Upper lobe of left lung (tissue), 6 donors: ENCODE results near the gene TMUB1. TPM values are rescaled to one million over a fixed set of nuclear protein-coding genes. Genes with fewer than 3 reads are reported as not detected.

ENCODE experiments used
- ATAC-seq, 2 donors: fragments of 200-7000 bp; cut with Tn5 transposase; one replicate each; pipeline ENCODE4 v1.9.1; 2022; ENCODE audit warnings: mild to moderate bottlenecking in 2 of 2, moderate library complexity in 2 of 2; ENCODE audit not compliant: low FRiP score in 2 of 2
- DNase-seq, 2 donors: peaks; one replicate each; pipeline ENCODE4 v3.0.0-alpha.2; 2019 to 2020
- H3K27ac ChIP-seq, 4 donors: fragments of 200-600 bp; sonication (generic); one replicate each; pipeline ENCODE4 v1.5.1; 2016 to 2019
- H3K27me3 ChIP-seq, 4 donors: fragments of 200-600 bp; sonication (generic); one replicate each; pipeline ENCODE4 v1.5.1; 2017 to 2019
- H3K36me3 ChIP-seq, 4 donors: fragments of 200-600 bp; sonication (generic); one replicate each; pipeline ENCODE4 v1.5.1; 2016 to 2019
- H3K4me1 ChIP-seq, 4 donors: fragments of 200-600 bp; sonication (generic); one replicate each; pipeline ENCODE4 v1.5.1; 2018 to 2019
- H3K4me3 ChIP-seq, 4 donors: fragments of 200-600 bp; sonication (generic); one replicate each; pipeline ENCODE4 v1.5.1; 2017 to 2019; ENCODE audit warnings: mild to moderate bottlenecking in 2 of 4, moderate library complexity in 1 of 4
- H3K9me3 ChIP-seq, 4 donors: fragments of 200-600 bp; sonication (generic); one replicate each; pipeline ENCODE4 v1.5.1; 2018 to 2019
- EP300 ChIP-seq, 4 donors: sonication (generic); formaldehyde crosslinking; IDR thresholded peaks; one replicate each; pipeline ENCODE4 v1.5.1; 2017; ENCODE audit warnings: antibody characterized with exemption in 4 of 4, control low read depth in 2 of 4
- POLR2A ChIP-seq, 4 donors: fragments of 450-650 bp; IDR thresholded peaks; one replicate each; pipeline ENCODE4 v1.5.1; 2016 to 2017; ENCODE audit warnings: antibody characterized with exemption in 4 of 4, mild to moderate bottlenecking in 2 of 4
- POLR2AphosphoS5 ChIP-seq, 2 donors: sonication (generic); formaldehyde crosslinking; IDR thresholded peaks; one replicate each; pipeline ENCODE4 v1.5.1; 2017; ENCODE audit warnings: antibody characterized with exemption in 2 of 2
- WGBS, 2 donors: methylation state at CpG; one replicate each; pipeline ENCODE4 v1.1.5; 2017 to 2018; 5-methylcytosine and 5-hydroxymethylcytosine counted together
- total RNA-seq, 6 donors: library from RNA; depleted of rRNA in 4 of 6; stranded (reverse); fragments of >200 nt in 4 of 6; gene quantifications; one replicate each; pipeline versions ENCODE4 v1.1.0 to v1.2.1, GENCODE V29; 2016 to 2021
- TF ChIP-seq, protein P1 (sequence below), 6 experiments: fragments of 450-650 bp in 4 of 6; fragments of 200-600 bp in 2 of 6; sonication (generic) in 2 of 6; IDR thresholded peaks; one replicate each; pipeline ENCODE4 v1.5.1; 2016 to 2019; ENCODE audit warnings: antibody characterized with exemption in 6 of 6
- donor health status: DM: no; HTN: no; CAD: no; lungs with moderate emphysema.
- donor health status: DM: no; HTN: yes; CAD: no; lungs with severe emphysema.

TMUB1 gene
- total RNA-seq, 6 donors from 2014 or later, result 35.3 to 72.9 (median 51.6) TPM

DNA sequence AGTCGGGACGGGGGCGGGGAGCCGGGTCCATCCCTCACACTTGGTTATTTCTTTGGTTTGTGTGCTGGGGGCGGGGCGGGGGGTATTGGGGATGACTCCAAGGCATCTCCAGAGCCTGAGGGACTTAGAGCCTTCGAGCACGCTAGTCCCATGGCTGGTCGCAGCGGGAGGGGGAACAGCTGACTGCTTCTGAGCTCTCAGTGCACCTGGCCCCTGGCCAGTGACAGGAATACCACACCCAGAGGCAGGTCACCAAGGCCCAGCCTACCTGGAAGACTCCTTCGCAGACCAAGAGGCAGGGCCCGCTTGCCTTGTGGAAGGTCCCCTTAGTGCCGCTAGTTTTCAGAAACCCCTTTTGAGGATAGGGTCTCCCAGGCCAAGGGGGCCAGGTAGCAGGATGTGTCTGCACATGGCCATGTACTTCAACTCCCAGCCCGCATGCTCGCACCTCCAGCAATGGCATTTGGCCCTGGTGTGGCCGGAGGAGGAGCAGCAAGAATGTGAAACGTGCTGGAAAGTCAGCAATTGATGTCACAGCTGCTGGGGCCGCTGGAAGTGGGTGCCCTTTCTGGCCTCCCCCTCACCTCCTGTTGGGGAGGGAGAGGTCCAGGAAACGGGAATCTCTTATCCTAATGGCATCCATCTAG is 43.3 kb upstream of the TMUB1 start:
- H3K27ac ChIP-seq, result no peak overlapping the region
- no peak for DNase-seq
- H3K27me3 ChIP-seq, result no peaks in the 10 kb centered on the region
- TF ChIP-seq POLR2A (IDR thresholded peaks at IDR 0.05) (no peak), POLR2AphosphoS5 (IDR thresholded peaks at IDR 0.05) (no peak), EP300 (IDR thresholded peaks at IDR 0.05) (no peak)
- TF ChIP-seq, protein P1, sequence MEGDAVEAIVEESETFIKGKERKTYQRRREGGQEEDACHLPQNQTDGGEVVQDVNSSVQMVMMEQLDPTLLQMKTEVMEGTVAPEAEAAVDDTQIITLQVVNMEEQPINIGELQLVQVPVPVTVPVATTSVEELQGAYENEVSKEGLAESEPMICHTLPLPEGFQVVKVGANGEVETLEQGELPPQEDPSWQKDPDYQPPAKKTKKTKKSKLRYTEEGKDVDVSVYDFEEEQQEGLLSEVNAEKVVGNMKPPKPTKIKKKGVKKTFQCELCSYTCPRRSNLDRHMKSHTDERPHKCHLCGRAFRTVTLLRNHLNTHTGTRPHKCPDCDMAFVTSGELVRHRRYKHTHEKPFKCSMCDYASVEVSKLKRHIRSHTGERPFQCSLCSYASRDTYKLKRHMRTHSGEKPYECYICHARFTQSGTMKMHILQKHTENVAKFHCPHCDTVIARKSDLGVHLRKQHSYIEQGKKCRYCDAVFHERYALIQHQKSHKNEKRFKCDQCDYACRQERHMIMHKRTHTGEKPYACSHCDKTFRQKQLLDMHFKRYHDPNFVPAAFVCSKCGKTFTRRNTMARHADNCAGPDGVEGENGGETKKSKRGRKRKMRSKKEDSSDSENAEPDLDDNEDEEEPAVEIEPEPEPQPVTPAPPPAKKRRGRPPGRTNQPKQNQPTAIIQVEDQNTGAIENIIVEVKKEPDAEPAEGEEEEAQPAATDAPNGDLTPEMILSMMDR (IDR thresholded peaks at IDR 0.05), result no peak
- H3K4me1 ChIP-seq, result peaks cover 10 to 27% (median 14%) of the 10 kb centered on the region in 4 donors
- H3K9me3 ChIP-seq, result no peaks in the 10 kb centered on the region
- no peak overlapping the region for H3K4me3 ChIP-seq
- 68 to 85% methylated on average over 14 to 18 of the region's 19 CpGs for WGBS, 2 donors
- no peak for ATAC-seq
- peaks cover 30 to 91% (median 71%) of the 10 kb centered on the region in 4 donors for H3K36me3 ChIP-seq

DNA sequence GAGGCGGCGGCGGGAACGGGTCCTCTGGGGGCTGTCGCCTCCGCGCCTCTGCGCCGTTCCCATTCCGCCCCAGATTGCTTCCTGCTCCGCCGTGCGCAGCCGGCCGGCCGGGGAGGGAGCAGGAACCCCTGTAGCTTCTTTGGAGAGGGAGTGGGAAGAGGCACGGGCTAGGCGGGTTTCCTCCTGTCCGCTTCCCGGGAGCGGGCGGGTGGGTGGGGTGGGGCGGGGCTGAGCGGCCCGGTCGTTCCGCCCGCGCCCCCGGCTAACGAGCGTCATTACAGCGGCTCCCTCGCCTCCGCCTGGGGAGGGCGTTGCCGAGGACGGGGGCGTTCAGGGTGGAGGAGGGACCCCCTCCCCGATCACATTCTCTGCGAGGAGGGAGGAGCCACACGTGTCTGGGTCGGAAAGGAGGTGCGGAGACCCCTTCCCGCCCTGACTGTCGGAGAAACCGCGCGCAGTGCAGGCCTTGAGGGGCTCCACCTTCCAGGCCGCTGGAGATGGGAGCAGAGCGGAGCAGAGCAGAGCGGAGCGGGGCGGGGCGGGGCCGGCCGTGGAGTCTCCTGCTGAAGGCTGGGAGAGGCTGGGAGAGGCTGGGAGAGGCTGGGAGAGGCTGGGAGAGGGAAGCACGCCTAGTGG is 42.7 kb upstream of the TMUB1 start:
- peak in 1 of 2 donors; percentile 26 for ATAC-seq
- WGBS, 2 donors, result 71 to 77% methylated on average over 15 to 58 of the region's 58 CpGs
- peak overlapping the region in 3 of 4 donors; percentile 25 to 40 (median 34) for H3K4me3 ChIP-seq
- H3K27me3 ChIP-seq, result no peaks in the 10 kb centered on the region
- DNase-seq, result peak in 1 of 2 donors; percentile 87
- H3K36me3 ChIP-seq, result peaks cover 30 to 91% (median 73%) of the 10 kb centered on the region in 4 donors
- H3K9me3 ChIP-seq, result no peaks in the 10 kb centered on the region
- H3K27ac ChIP-seq, result peak overlapping the region in 1 of 4 donors; percentile 11
- peaks cover 10 to 27% (median 14%) of the 10 kb centered on the region in 4 donors for H3K4me1 ChIP-seq
- TF ChIP-seq POLR2AphosphoS5 (IDR thresholded peaks at IDR 0.05) (no peak), POLR2A (IDR thresholded peaks at IDR 0.05) (no peak), EP300 (IDR thresholded peaks at IDR 0.05) (no peak)
- TF ChIP-seq, protein P1 (IDR thresholded peaks at IDR 0.05), result no peak

DNA sequence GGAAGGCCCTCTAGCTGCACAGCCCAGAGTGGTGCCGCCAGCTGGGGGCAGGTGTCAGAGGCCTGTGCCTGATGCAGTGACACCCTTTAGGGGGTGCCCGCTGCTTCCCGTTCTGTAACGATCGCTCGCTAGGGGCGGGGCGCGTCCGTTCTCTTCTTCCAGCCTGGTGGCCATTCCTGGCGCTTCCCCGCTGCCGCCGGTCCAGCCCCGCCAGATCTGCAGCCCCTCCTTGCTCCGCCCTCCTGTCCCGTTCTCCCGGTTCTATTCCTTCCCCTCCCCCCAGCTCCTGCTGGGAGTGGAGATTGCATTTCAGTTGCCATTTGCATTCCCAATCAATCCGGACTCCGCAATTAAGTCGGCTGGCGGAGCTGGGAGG is 42.2 kb upstream of the TMUB1 start:
- Histone ChIP-seq H3K9me3 (no peaks in the 10 kb centered on the region), H3K27me3 (no peaks in the 10 kb centered on the region), H3K4me3 (peak overlapping the region in 3 of 4 donors; percentile 25 to 40 (median 34)), H3K4me1 (peaks cover 10 to 27% (median 14%) of the 10 kb centered on the region in 4 donors), H3K36me3 (peaks cover 34 to 91% (median 74%) of the 10 kb centered on the region in 4 donors), H3K27ac (peak overlapping the region in 1 of 4 donors; percentile 11)
- peak in 1 of 2 donors; percentile 14 for ATAC-seq
- 55 to 69% methylated on average over 22 of the region's 22 CpGs for whole genome bisulfite sequencing, 2 donors
- no peak for TF ChIP-seq EP300 (IDR thresholded peaks at IDR 0.05)
- TF ChIP-seq POLR2A (IDR thresholded peaks at IDR 0.05), result no peak
- TF ChIP-seq POLR2AphosphoS5 (IDR thresholded peaks at IDR 0.05), result no peak
- DNase-seq, result peak in 1 of 2 donors; percentile 83

DNA sequence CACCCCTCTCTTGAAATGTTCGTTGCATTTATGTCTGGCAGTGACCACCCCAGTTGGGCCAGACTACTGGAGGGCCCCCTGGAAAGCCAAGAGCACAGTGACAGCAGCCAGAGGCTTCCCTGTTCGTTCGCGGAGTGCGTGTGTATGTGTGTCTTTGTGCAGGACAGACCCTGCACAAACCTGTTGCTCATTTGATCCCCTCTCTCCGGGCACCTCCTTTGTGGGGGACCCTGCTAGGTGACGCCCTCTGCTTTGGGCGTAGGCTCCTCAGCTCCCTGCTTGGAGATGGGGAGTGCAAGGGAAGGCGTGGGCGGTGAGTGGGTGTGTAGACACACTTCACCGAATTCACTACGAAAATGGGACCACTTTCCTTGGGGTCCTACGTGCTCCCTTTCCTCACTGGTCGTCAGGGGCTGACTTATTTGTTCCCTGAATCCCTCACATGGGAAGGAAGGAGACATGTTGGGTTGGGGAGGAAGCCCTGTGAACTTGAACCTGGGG is 41.7 kb upstream of the TMUB1 start:
- H3K27me3 ChIP-seq, result no peaks in the 10 kb centered on the region
- DNase-seq (no peak), ATAC-seq (no peak)
- H3K9me3 ChIP-seq, result no peaks in the 10 kb centered on the region
- TF ChIP-seq POLR2A (IDR thresholded peaks at IDR 0.05) (no peak), EP300 (IDR thresholded peaks at IDR 0.05) (no peak), POLR2AphosphoS5 (IDR thresholded peaks at IDR 0.05) (no peak)
- TF ChIP-seq, protein P1 (IDR thresholded peaks at IDR 0.05), result no peak
- peaks cover 31 to 91% (median 74%) of the 10 kb centered on the region in 4 donors for H3K36me3 ChIP-seq
- WGBS, 2 donors, result 80 to 87% methylated on average over 14 of the region's 14 CpGs
- peaks cover 10 to 27% (median 14%) of the 10 kb centered on the region in 4 donors for H3K4me1 ChIP-seq
- peak overlapping the region in 1 of 4 donors; percentile 11 for H3K27ac ChIP-seq
- H3K4me3 ChIP-seq, result no peak overlapping the region

DNA sequence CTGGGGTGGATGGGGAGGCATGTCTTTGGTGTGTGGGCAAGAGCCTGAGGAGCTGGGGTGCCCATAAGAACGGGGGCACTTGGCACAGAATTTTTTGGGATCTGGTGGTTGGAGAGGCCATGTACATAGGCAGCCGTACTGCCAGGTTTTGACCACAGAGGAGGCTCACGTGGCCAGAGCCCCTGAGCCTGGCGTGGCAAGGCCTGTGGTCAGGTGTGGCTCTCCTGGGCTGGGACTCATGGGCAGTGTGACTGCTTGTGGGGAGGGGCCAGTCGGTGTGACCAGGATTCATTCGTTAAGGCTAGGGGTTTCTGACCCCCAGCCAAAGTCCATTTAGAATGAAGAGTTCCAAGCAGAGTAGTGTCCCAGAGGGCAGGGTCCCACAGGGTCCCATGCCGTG is 41.2 kb upstream of the TMUB1 start:
- DNase-seq (no peak), ATAC-seq (no peak)
- WGBS, 2 donors, result 88 to 93% methylated on average over 1 to 5 of the region's 7 CpGs
- Histone ChIP-seq H3K36me3 (peaks cover 29 to 91% (median 74%) of the 10 kb centered on the region in 4 donors), H3K4me1 (peaks cover 10 to 27% (median 14%) of the 10 kb centered on the region in 4 donors), H3K4me3 (no peak overlapping the region), H3K9me3 (no peaks in the 10 kb centered on the region), H3K27ac (no peak overlapping the region), H3K27me3 (no peaks in the 10 kb centered on the region)
- no peak for TF ChIP-seq EP300 (IDR thresholded peaks at IDR 0.05)
- TF ChIP-seq, protein P1 (IDR thresholded peaks at IDR 0.05), result no peak
- no peak for TF ChIP-seq POLR2A (IDR thresholded peaks at IDR 0.05)
- TF ChIP-seq POLR2AphosphoS5 (IDR thresholded peaks at IDR 0.05), result no peak
